ENCODE results near the gene NMNAT3. TPM values are rescaled to one million over a fixed set of nuclear protein-coding genes. Genes with fewer than 3 reads are reported as not detected.

Gene NMNAT3
- total RNA-seq, 1 experiment from 2014 or later: 73.6 TPM

DNA sequence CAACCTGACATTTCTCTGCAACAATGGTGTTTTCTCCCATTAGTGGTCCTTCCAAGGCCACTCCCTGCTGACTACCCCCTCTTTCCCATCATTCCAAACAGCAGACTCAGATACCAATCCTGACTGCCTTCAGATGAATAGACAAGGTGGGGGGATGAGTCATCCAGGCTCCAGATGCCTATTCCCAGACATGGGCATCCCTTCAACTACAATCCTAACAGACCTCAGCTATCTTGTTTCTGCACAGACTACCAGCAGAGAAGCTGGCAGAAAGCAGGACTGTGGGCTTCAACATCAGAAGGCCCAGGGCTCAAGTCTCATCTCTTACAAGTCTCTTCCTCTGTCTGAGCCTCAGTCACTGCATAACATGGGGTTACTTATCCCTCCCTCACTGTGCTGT is 140.4 kb downstream of the NMNAT3 start:
- in situ Hi-C loops (cut with HindIII; ENCODE audit: low pct_unique_long_range_greater_than_20kb, low sequenced_read_pairs): no loop called here
- DNase-seq (ENCODE audit: low read depth): peak; percentile 30

DNA sequence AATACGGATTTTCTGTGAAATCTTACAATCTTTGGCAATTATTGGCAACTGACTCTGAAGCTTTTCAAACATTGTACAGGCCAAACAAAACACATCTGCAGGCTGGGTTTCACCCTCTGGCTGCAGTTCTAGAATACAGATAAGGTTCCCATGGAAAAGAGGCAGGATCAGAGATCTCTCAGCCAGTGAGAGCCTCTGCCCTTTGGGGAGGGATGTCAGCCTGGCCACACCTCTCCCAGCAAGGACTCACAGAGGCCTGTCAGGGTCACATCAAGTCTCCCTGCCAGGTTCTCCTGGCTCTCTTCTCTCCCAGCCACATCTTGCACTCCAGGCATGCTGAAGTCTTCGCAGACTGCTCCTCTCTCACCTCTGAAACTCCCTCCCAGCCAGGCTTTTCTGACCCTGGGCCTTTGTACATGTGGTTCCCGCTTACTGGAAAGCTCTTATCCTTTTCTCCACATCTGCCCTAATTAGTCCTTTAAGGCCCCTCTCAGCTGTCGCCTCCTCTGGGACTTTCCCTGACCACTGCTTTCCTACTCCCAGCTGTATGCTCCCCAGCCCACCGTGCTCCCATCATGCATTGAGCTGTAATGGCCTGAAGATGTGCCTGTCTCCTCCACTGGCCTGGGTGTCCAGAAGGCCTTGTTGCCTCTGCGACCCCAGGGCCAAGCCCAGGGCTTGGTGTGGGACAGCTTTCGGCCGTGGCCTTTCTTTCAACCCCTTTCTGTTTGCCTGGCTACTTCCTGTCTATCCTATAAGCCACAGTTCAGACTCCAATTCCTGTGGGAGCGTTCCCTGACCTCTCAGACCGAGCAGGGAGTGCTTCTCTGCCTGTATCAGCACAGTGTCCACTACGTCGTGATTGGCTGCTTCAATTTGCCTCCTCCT is 142.5 kb downstream of the NMNAT3 start:
- in situ Hi-C loops (cut with HindIII; ENCODE audit: low pct_unique_long_range_greater_than_20kb, low sequenced_read_pairs): no loop called here
- peak; percentile 83 for DNase-seq (ENCODE audit: low read depth)

DNA sequence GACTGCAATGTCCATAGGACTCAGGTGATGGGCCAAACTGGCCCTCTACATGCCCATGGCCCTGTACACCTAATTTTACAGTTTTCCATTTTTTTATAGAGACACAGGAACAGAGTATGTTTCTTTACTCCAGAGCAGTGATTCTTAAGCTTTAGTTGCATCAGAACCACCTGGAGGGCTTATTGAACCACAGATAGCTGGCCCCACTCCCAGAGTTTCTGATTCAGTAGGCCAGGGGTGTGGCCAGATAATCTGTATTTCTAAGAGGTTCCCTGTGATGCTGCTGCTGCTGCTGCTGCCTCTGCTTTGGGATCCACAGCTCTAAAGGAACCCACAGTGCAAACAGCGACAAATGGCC is 143.3 kb downstream of the NMNAT3 start:
- peak; percentile 80 for DNase-seq (ENCODE audit: low read depth)
- in situ Hi-C loops (cut with HindIII; ENCODE audit: low pct_unique_long_range_greater_than_20kb, low sequenced_read_pairs): no loop called here

DNA sequence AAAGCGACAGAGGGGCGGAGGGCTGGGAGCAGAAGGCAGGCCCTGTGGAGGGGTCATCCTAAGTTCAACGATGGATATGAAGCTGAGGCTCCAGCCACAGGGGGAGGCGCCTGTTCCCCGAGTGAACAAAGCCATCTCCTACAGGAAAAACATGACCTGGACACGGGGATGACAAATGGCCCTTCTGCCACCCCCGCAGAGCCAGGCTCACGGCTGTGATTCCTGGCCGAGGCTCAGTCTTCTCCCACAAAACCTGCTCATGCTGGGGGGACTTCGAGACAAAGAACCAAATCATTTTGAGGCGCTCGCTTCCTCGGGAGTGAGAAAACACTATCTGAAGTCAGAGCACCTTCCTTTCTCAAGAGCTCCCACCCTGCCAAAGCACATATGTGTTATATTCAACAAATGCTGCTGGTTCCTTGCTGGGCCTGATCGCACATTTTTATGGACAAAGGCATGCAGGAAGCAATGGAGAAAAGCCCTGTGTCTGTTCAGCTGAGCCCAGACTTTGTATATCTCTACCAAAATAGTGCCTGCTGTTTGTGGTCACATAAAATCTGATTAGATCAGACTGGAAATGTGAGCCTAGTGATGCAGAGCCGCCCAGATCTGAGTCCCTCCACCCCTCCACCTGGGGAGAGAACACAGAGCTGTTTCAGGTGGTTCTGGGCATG is 143.9 kb downstream of the NMNAT3 start:
- peak; percentile 77 for DNase-seq (ENCODE audit: low read depth)

DNA sequence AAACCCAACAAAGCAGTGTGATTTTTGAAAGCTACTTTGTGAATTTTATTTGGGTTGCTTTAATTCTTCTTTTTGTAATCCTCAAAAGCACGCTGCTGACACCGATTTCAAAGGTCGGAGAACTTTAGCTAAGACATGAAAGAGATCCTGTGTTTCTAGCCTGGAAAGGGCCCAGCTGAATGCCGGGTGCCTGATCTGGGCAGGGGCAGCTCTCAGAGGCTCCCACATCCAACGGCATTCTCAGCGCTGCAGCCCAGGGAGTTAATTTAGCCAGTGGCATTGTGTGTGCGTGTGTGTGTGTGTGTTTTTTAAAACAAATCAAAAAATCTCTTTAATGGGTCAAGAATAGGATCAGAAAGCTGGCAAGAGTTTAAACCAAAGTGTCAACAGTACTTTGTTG is 144.8 kb downstream of the NMNAT3 start:
- in situ Hi-C loops (cut with HindIII; ENCODE audit: low pct_unique_long_range_greater_than_20kb, low sequenced_read_pairs): no loop called here

More for the DNA sequence above, 143.9 kb downstream of the NMNAT3 start:
- in situ Hi-C loops (cut with HindIII; ENCODE audit: low pct_unique_long_range_greater_than_20kb, low sequenced_read_pairs): no loop called here

DNA sequence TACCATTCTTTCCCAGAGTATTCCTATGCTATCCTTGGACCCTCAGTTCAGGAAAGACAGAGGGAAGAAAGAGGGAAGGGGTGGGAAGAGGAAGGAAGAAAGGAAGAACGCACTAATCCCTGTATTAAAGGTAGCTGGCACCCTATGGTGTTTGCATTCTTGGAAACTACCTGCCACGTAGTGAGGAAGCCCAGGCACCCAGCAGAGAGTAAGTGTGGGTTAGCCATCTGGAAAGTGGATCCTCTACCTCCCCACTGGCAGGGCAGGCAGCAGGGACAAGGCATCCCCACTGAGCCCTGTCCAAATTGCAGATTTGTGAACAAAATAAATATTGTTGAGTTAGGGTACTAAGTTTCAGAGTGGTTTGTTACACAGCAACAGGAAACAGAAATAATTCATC is 147.1 kb downstream of the NMNAT3 start:
- in situ Hi-C loops (cut with HindIII; ENCODE audit: low pct_unique_long_range_greater_than_20kb, low sequenced_read_pairs): no loop called here
- no peak for DNase-seq (ENCODE audit: low read depth)

More for the DNA sequence above, 144.8 kb downstream of the NMNAT3 start:
- DNase-seq (ENCODE audit: low read depth): no peak

DNA sequence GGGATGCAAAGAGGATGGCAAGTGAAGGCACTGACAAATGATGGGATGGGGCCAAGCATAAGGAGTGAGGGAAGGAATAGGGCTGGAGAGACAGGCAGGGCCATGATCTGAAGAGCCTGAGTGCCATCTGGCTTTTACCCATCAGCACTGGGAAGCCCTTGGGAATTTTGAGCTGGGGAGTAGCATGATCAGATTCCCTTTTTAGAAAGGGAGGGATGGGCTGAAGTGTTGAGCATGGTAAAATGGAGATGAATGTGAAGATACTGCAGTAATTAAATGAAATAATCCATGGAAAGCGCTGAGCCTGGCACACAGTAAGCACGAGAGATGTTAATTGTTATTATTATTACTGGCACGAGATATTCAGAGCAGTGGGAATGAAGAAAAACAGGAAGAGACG is 148.1 kb downstream of the NMNAT3 start:
- in situ Hi-C loops (cut with HindIII; ENCODE audit: low pct_unique_long_range_greater_than_20kb, low sequenced_read_pairs): no loop called here

DNA sequence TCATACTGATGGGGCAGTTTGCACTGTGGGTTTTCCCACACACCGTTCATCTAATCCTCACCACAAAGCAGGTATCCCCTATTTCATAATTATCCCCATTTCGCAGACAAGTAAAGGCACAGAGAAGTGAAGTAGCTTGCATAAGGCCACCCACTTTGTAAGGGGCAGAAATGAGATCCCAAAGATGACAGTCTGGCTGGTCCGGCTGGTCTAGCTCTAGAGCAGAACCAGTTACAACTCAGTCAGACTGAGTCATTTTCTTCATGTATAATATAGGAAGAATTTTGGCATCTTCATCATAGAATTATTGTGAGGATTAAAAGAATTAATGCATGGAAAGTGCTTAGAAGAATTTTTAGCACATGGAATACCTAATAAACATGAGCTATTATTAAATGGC is 148.8 kb downstream of the NMNAT3 start:
- in situ Hi-C loops (cut with HindIII; ENCODE audit: low pct_unique_long_range_greater_than_20kb, low sequenced_read_pairs): no loop called here
- no peak for DNase-seq (ENCODE audit: low read depth)

More for the DNA sequence above, 148.1 kb downstream of the NMNAT3 start:
- DNase-seq (ENCODE audit: low read depth): no peak

DNA sequence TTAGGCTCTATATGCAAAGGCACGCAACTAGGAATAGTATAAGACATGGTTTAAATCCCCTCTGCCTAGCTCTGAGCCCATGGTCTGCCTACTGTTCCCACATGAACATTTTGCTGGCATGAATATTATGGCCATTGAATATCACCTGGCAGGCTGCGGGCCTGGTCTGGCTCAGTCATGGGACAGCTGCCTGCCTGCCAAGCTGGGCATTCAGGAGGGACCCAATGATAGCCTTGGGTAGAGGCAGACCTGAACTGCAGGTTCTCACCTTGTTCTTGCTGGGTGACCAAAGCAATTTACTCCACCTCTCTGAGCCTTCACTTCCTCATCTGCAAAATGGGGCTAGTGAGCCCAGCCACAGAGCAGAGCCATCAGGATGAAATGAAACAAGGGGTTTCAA is 149.5 kb downstream of the NMNAT3 start:
- in situ Hi-C loops (cut with HindIII; ENCODE audit: low pct_unique_long_range_greater_than_20kb, low sequenced_read_pairs): no loop called here
- no peak for DNase-seq (ENCODE audit: low read depth)

DNA sequence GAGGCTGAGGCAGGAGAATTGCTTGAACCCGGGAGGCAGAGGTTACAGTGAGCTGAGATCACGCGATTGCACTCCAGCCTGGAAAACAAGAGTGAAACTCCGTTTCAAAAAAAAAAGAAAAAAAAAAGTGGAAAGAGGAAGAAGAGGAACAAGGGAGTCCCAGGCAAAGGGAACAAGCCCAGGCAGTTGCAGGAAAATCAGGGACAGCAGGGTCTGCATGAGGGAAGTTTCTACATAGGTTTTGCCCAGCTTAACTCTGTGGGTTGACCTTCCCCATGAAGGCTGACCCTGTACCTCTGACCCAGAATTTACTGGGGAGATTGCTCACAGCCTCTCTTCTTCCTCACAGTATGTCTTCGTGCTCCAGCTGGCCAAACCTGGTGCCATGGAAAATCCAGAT is 150.5 kb downstream of the NMNAT3 start:
- in situ Hi-C loops (cut with HindIII; ENCODE audit: low pct_unique_long_range_greater_than_20kb, low sequenced_read_pairs): no loop called here

DNA sequence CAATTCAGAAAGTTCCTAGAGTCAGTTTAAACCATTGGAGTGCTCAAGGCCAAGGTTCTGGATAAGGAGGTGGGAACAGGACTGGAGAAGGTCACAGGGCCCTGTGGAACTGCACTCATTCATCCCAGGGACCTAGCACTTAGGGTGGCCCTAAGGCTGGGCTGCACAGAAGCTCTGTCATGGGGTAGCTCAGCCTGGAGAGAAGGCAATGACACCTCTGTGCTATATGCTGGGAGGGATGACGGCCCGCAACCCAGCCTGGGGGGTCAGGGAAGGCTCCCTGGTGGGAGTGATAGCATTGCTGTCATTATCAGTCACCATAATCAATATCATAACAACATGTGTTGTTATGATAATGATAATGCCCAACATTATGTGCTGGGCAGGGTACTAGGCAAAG is 151.6 kb downstream of the NMNAT3 start:
- DNase-seq (ENCODE audit: low read depth): no peak
- in situ Hi-C loops (cut with HindIII; ENCODE audit: low pct_unique_long_range_greater_than_20kb, low sequenced_read_pairs): no loop called here

More for the DNA sequence above, 150.5 kb downstream of the NMNAT3 start:
- no peak for DNase-seq (ENCODE audit: low read depth)

DNA sequence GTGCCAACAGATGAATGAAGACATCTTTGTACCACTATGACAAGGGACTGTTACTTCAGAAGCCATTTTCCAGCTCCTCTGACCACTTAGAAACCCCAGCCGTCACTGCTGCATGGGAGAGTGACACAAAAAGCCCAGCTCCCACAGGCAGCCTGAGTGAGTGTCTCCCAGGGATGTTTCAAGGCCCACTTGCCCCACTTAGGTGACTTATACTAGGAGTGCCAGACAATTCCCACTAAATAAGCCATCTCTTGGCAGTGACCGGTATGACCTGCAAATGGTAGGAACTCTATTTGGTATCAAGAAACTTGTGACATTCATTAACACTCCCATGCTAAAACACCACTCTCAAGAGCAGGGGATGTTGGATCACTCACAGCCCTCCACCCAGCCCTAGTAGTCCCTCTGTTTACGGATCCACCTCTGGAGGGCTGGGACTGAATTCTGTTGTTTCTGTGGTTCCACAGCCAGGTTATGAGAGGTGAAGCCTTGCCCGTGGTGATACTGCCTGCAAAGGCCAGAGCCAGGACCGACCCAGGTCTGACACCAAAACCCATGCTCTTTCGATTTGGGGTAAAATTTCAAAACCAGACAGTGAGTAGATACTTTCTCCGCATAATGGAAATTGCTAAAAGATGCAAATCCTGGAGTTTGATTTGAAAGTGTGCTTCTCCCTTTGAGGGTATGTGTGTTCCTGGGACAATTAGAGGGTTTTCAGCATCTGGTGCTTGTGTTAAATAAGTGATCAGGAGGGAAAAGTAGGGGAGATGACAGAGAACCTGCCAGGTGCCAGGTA is 152.7 kb downstream of the NMNAT3 start:
- no peak for DNase-seq (ENCODE audit: low read depth)
- in situ Hi-C loops (cut with HindIII; ENCODE audit: low pct_unique_long_range_greater_than_20kb, low sequenced_read_pairs): no loop called here

DNA sequence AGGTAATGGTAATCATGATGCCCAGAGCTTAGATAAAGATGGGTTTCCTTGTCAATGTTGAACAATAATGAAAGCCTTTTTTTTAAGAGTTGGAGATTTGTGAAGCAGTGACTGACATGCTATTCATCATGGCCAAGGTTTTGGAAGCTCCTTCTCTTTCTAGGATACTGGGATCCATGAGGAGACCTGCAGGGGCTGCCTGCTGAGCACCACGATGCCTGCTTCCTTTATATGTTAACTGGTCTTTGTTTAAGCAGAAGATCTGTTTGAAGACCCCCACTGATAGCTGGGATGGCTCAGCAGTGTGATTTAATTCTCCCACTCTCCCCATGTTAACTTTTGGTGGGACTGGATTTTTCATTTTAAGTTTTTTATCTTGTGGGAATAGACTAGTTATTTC is 154.1 kb downstream of the NMNAT3 start:
- in situ Hi-C loops (cut with HindIII; ENCODE audit: low pct_unique_long_range_greater_than_20kb, low sequenced_read_pairs): no loop called here

DNA sequence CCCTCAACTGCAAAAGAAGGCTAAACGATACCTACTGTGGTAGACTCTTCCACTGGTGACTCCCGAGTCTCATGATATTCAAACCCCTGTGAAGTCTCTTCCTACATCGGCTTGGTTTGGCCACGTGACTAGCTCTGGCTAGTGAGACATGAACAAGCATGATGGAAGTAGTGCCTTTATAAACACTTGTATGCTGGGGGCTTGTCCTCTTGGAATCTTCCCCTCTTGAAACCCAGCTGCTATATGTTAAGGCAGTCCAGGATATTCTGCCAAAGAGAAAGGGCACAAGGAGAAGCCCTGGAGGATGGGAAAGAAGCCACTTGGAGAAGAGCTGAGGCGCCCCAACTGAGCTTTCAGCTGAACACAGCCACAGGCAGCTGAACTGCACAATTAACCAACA is 154.6 kb downstream of the NMNAT3 start:
- in situ Hi-C loops (cut with HindIII; ENCODE audit: low pct_unique_long_range_greater_than_20kb, low sequenced_read_pairs): no loop called here
- DNase-seq (ENCODE audit: low read depth): no peak

More for the DNA sequence above, 154.1 kb downstream of the NMNAT3 start:
- DNase-seq (ENCODE audit: low read depth): no peak

DNA sequence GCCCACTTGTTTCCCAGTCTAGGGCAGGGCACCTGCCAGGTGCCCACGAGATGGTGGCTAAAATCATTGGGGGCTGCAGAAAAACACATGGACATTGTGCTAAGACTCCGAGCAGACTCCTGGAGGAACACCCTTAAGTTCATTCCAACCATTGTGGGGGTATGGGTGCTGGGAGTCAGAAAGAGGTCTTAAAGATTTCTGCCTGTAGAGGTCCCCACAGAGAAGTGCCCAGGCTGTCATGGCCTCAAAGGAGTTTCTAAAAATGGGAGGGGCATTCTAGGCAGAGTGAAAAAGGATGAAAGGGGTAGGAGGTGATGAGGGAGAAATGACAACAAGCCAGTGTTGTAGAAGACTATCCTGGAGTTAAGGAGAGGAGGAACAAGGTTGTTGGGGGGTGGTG is 155.4 kb downstream of the NMNAT3 start:
- in situ Hi-C loops (cut with HindIII; ENCODE audit: low pct_unique_long_range_greater_than_20kb, low sequenced_read_pairs): no loop called here
- no peak for DNase-seq (ENCODE audit: low read depth)

DNA sequence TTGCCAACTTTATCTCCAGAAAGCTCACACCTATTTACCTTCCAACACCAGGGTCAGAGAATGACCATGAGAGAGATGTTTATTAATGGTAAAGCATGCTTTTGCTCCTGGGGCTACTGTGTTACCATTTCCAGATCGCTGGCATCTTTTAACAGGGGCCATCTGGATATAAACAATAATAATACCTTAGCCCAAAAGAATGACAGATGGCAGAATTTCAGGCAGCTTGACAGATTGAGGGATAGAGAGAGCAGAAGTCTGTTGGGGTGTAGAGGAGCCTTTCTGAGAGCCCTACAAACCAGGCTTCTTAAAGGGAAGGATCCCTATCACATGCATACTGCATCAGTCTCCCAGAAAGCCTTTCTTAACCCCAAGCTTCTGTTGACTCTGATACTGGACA is 156.0 kb downstream of the NMNAT3 start:
- in situ Hi-C loops (cut with HindIII; ENCODE audit: low pct_unique_long_range_greater_than_20kb, low sequenced_read_pairs): no loop called here

DNA sequence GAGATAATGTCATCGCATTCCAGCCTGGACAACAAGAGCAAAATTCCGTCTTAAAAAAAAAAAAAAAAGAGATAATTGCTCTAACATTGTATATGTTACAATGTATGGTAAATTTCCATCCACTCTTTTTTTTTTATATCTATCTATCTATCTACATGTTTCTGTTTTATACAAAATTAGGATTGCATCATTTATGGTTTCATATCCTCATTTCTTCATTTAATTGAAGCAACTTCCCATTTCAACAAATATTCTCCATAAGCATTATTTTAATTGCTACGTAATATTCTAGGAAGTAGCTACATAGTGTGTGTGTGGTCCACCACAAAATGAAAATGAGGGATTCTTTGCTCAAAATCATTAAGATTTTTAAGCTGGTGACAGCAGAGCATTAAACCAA is 156.6 kb downstream of the NMNAT3 start:
- in situ Hi-C loops (cut with HindIII; ENCODE audit: low pct_unique_long_range_greater_than_20kb, low sequenced_read_pairs): no loop called here
- no peak for DNase-seq (ENCODE audit: low read depth)

More for the DNA sequence above, 156.0 kb downstream of the NMNAT3 start:
- no peak for DNase-seq (ENCODE audit: low read depth)

DNA sequence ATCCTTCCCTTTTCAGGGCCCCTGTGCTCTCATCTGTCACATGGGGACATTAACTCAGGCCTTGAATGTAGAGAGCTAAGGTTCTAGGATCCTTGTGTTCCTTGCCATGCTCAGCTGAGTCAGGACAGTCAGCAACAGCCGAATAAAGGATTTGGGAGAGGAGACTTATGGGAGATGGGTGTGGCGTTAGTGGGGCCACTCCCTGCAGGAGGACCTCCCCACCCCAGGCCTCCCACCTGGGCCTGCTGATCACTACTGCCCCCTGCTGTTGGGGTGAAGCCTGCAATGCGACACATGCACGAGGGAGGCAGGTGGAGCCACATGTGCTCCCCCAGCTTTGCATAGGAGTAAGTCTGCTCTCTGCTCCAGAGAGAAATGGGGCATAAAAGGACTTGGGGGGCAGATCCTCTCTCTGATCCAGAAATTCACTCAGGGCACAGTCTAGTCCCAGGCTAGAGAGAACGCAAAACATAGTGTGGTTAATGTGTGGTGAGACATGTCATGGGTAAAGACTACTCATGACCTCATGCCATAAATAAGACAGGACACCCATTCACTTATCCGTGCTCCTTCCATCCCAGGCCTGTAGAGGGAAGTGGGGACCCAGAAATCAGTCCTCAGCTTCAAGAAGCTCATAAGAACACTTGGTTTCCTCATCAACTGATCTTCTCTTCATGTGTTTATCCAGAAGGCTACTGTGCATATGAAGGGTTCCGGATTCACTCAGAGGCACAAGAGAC is 157.6 kb downstream of the NMNAT3 start:
- in situ Hi-C loops (cut with HindIII; ENCODE audit: low pct_unique_long_range_greater_than_20kb, low sequenced_read_pairs): no loop called here
- peak; percentile 25 for DNase-seq (ENCODE audit: low read depth)

All from Caki2 (cell line).